Activated CD8-positive, alpha-beta memory T cell treated with anti-CD3 and anti-CD28 coated beads, Interleukin-2, amount 10 ng/mL, durations not matched to agents 7 days and 5 days (primary cell): ENCODE measurements around the gene SARDH. TPM values are rescaled to one million over a fixed set of nuclear protein-coding genes. Genes with fewer than 3 reads are reported as not detected.
"Not testable (repeated sequence)": the region's sequence is repeated elsewhere in the genome, so short reads cannot be mapped to it uniquely, and the experiment has no call there.

ENCODE experiments used
- ATAC-seq: fragments of 150-1000 bp; cut with Tn5 transposase; one replicate; pipeline ENCODE4 v1.10.0; 2021; ENCODE audit warnings: moderate library complexity
- CTCF ChIA-PET: fragments of 350-600 bp; sonication (Branson Sonifier 250); formaldehyde crosslinking; loops from one replicate; lab custom pipeline; 2021; ENCODE audit warnings: antibody characterized with exemption; lab: Charles Lee
- DNase-seq: peaks from one replicate; pipeline ENCODE4 v3.0.0-alpha.2; 2020
- H3K27ac Mint-ChIP-seq: one replicate; pipeline ENCODE4 v1.8.0; 2021; ENCODE audit warnings: mild to moderate bottlenecking, mixed read lengths
- H3K27me3 Mint-ChIP-seq: one replicate; pipeline ENCODE4 v1.8.0; 2021; ENCODE audit warnings: mixed read lengths
- H3K36me3 Mint-ChIP-seq: one replicate; pipeline ENCODE4 v1.8.0; 2021; ENCODE audit warnings: mild to moderate bottlenecking, mixed read lengths
- H3K4me1 Mint-ChIP-seq: one replicate; pipeline ENCODE4 v1.8.0; 2021; ENCODE audit warnings: mixed read lengths
- H3K4me3 Mint-ChIP-seq: one replicate; pipeline ENCODE4 v1.8.0; 2021; ENCODE audit warnings: mild to moderate bottlenecking, moderate library complexity, mixed read lengths
- H3K9me3 Mint-ChIP-seq: one replicate; pipeline ENCODE4 v1.8.0; 2022; ENCODE audit warnings: low read depth, mixed read lengths
- total RNA-seq, 2 experiments: library from RNA; stranded (reverse); gene quantifications; one replicate each; pipeline ENCODE4 v1.2.3, GENCODE V29; 2021

The SARDH gene
- total RNA-seq, 2 experiments from 2014 or later: 0.38 to 0.56 TPM

DNA sequence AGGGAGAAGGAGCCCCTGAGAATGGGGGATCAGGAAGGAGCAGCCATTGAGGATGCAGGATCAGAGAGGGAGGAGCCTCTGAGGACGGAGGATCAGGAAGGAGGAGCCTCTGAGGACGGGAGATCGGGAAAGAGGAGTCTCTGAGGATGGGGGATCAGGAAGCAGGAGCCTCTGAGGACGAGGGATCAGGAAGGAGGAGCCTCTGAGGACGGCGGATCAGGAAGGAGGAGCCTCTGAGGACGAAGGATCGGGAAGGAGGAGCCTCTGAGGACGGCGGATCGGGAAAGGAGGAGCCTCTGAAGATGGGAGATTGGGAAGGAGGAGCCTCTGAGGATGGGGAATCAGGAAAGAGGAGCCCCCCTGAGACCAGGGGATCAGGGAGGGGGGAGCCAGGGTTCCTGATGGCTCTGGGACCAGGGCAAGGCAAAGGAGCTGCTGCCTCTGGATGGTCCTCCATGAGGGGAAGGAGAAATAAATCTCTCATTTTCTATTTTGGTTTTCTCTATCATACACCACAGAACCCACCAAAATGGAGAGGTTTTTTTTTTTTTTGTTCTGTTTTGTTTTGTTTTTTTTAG, 22.6 kb upstream of the SARDH start:
- H3K27me3 Mint-ChIP-seq: peaks cover 5% of the 10 kb centered on the region
- ATAC-seq (no peak), DNase-seq (no peak)
- H3K9me3 Mint-ChIP-seq: no peaks in the 10 kb centered on the region
- no peak overlapping the region for H3K27ac Mint-ChIP-seq
- no peaks in the 10 kb centered on the region for H3K36me3 Mint-ChIP-seq
- H3K4me3 Mint-ChIP-seq: no peak overlapping the region
- no peaks in the 10 kb centered on the region for H3K4me1 Mint-ChIP-seq
- CTCF ChIA-PET: no interaction called here

DNA sequence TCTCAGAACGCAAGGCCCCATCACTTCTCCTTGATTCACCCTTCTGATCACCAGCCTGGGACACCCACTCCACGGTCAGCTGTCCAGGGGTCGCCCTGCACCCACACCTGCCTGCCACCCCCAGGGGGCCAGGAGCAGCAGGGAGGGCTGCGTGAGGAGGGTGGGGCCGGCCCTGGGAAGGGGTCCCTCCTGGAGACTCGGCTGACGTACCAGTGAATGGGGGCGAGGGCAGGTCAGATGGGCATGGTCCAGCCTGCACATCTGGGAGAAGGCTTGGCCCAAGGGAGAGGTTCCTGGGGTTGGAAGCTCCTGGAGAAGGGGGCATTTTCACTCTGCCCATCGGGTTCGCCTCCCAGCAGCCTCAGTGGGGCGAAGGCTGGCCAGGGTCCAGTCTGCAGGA, 21.8 kb upstream of the SARDH start:
- Mint-ChIP-seq H3K4me1 (no peaks in the 10 kb centered on the region), H3K36me3 (no peaks in the 10 kb centered on the region), H3K9me3 (no peaks in the 10 kb centered on the region), H3K27ac (no peak overlapping the region), H3K4me3 (no peak overlapping the region), H3K27me3 (peaks cover 5% of the 10 kb centered on the region)
- peak; percentile 34 for DNase-seq
- no peak for ATAC-seq
- CTCF ChIA-PET: no interaction called here

DNA sequence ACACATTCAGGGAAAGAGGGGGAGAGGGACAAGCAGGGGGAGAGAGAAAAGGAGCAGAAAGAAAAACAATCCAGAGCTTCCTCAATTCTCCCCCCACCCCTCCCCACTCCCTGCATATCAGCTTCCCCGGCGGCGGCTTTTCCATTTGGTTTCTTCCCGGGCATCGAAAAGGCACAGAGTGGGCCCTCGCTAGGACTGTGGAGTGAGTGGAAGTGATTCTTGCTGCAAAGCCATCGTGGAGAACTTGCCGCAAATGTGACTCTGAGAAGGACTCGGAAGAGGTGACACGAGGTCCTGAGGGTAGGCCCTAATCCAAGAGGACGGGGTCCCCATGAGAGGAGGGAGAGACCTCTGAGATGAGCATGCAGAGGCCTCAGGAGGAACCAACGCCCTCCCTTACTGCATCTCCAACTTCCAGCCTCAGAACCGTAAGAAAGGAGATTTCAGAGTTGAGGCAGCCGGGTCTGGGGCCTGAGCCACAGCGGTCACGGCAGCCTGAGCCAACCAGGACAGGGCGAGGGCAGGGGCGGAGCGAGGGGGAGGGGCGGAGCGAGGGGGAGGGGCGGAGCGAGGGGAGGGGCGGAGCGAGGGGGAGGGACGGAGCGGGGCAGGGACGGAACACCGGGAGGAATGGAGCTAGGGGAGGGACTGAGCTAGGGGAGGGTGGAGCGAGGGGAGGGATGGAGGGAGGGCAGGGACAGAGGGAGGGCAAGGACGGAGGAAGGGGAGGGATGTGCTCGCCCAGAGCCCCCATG, 21.2 kb upstream of the SARDH start:
- peak; percentile 12 for DNase-seq
- Mint-ChIP-seq H3K9me3 (no peaks in the 10 kb centered on the region), H3K36me3 (no peaks in the 10 kb centered on the region), H3K27ac (no peak overlapping the region), H3K27me3 (peaks cover 2% of the 10 kb centered on the region), H3K4me3 (no peak overlapping the region), H3K4me1 (no peaks in the 10 kb centered on the region)
- CTCF ChIA-PET: no interaction called here
- ATAC-seq: no peak

DNA sequence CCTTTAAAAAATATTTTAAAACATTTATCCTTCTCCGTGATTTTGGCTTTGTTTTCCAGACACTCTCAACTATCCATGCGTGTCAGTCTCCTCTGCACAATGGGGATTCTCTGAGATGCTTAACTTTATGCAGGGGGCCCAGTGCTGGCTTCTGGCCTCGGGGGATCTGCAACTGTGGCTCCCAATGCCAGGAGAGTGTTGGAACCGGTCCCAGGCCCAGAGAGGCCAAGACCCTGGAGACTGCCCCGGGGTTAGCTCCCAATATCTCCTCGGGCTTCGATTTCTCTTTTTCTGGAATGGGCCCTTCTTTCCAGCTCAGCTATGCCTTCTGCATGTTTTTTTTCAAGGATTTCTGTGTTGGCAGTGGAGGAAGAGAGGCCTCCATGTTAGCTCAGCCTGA, 20.1 kb upstream of the SARDH start:
- H3K4me3 Mint-ChIP-seq: no peak overlapping the region
- peaks cover 10% of the 10 kb centered on the region for H3K27me3 Mint-ChIP-seq
- CTCF ChIA-PET: no interaction called here
- H3K36me3 Mint-ChIP-seq: no peaks in the 10 kb centered on the region
- no peaks in the 10 kb centered on the region for H3K4me1 Mint-ChIP-seq
- H3K27ac Mint-ChIP-seq: no peak overlapping the region
- DNase-seq (peak; percentile 22), ATAC-seq (no peak)
- no peaks in the 10 kb centered on the region for H3K9me3 Mint-ChIP-seq

DNA sequence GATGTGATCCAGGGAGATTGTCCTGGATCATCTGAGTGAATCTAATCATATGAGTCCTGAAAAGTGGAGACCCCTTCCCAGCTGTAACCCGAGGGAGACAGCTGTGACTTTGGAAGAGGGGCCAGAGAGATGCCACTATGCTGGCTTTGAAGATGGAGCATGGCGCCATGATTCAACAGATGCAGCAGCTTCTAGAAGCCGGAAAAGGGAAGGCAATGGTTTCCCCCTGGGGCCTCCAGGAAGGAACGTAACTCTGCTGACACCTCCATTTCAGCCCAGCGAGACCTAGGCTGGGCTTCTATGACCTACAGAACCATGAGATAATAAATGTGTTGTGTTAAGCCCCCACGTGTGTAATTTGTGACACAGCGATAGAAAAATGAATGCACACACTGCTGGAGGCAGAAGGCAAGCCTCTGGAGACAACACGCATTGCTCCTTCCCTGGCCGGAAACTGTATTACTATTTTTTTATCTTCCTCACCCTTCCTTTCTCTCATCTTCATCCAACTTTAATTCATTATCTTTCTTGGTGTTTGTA, 16.6 kb upstream of the SARDH start:
- ATAC-seq: no peak
- DNase-seq: no peak
- no peak overlapping the region for H3K4me3 Mint-ChIP-seq
- H3K27ac Mint-ChIP-seq: no peak overlapping the region
- H3K27me3 Mint-ChIP-seq: peaks cover 30% of the 10 kb centered on the region
- H3K9me3 Mint-ChIP-seq: no peaks in the 10 kb centered on the region
- H3K36me3 Mint-ChIP-seq: no peaks in the 10 kb centered on the region
- CTCF ChIA-PET: interaction anchor here (1.4 kb wide), 1 partner anchor 12 kb away, joined by 5 read pairs; no protein-coding TSS in a partner anchor
- peaks cover 4% of the 10 kb centered on the region for H3K4me1 Mint-ChIP-seq

DNA sequence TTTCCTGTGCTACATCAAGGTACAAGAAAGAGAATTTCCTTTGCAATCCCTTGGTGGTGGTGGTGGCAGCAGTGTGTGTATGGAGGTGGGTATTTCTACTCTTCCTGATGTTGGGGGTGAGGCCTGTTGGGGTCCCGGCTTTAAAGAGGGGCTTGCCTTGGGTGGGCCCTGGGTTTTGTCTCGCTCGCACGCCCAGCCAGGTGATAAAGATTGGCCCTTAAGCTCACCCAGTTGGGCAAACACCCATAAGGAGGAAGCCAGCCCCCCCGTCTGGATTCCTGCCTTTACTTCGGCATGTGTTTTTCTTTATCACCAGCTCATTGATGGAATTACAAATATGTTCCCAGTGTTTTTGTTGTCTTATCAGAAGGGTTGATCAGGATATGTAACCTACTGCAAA, 16.0 kb upstream of the SARDH start:
- Mint-ChIP-seq H3K4me3 (no peak overlapping the region), H3K36me3 (no peaks in the 10 kb centered on the region), H3K27ac (no peak overlapping the region), H3K4me1 (peaks cover 4% of the 10 kb centered on the region), H3K9me3 (no peaks in the 10 kb centered on the region), H3K27me3 (peaks cover 35% of the 10 kb centered on the region)
- DNase-seq (no peak), ATAC-seq (no peak)
- CTCF ChIA-PET: interaction anchor here (1.4 kb wide), 1 partner anchor 12 kb away, joined by 5 read pairs; no protein-coding TSS in a partner anchor

DNA sequence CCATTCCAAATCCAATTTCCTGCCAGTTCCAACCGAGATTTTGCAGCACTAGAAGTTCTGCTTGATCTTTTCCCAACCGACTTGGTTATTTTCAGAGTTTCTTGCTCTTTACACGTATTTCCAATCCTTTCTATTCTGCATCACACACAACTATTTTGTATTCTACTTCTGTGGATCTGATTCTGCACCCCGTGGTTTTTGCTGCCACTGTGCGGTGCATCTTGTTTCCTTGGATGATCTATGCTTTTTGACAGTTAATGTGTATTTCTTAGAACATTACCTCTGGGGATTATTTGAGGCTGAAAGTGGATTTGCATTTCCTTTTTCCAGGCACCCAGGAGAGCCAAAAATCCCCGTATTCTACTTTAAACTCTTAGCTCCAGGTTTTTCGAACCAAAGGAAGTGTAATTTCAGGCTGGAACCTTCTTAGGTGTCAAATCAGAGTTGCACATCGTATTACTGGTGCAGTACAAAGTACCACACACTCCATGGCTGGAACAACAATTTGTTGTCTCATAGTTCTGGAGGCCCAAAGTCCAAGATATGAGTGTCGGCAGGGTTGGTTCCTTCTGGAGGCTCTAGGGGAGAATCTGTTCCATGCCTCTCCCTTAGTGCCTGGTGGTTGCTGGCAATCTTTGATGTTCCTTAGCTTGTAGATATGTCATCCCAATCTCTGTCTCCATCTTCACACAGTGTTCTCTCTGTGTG, 14.7 kb upstream of the SARDH start:
- peaks cover 4% of the 10 kb centered on the region for H3K4me1 Mint-ChIP-seq
- H3K36me3 Mint-ChIP-seq: no peaks in the 10 kb centered on the region
- H3K27me3 Mint-ChIP-seq: peaks cover 44% of the 10 kb centered on the region
- DNase-seq (peak; percentile 23), ATAC-seq (no peak)
- CTCF ChIA-PET: interaction anchor here (0.9 to 2.2 kb wide), 2 partner anchors 10 to 30 kb away, joined by 3 to 6 read pairs; no protein-coding TSS in a partner anchor
- H3K9me3 Mint-ChIP-seq: no peaks in the 10 kb centered on the region
- no peak overlapping the region for H3K4me3 Mint-ChIP-seq
- H3K27ac Mint-ChIP-seq: no peak overlapping the region

DNA sequence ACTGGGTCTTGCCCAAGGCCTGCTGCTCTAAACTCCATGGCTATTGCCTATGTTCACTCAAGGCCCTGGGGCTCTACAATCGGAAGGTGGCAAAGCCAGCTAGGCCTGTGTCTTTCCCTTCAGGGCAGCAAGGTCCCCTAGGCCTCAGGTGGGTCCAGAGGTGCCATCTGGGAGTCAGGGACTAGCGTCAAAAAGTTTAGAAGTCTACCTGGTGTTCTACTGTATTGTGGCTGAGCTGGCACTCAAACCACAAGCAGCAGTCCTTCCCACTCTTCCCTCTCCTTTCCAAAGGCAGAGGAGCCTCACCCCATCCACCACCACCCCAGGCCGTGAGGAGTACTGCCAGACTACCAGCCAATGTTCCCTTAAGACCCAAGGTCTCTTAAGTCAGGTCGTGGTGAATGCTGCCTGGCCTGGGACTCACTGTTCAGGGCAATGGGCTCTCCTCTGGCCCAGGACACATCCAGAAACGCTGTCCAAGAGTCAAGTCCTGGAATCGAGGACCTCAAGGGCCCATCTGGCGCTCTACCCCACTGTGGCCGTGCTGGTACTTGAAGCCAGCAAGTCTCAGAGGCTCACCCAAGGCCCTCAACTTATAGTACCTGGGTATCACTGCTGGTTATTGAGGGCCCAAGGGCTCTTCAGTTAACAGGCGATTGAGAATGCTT, 13.0 kb upstream of the SARDH start:
- H3K4me3 Mint-ChIP-seq: no peak overlapping the region
- peaks cover 4% of the 10 kb centered on the region for H3K4me1 Mint-ChIP-seq
- ATAC-seq (no peak), DNase-seq (peak; percentile 38)
- H3K36me3 Mint-ChIP-seq: no peaks in the 10 kb centered on the region
- CTCF ChIA-PET: interaction anchor here (2.2 kb wide), 1 partner anchor 8 kb away, joined by 6 read pairs; no protein-coding TSS in a partner anchor
- no peak overlapping the region for H3K27ac Mint-ChIP-seq
- peaks cover 54% of the 10 kb centered on the region for H3K27me3 Mint-ChIP-seq
- H3K9me3 Mint-ChIP-seq: no peaks in the 10 kb centered on the region

DNA sequence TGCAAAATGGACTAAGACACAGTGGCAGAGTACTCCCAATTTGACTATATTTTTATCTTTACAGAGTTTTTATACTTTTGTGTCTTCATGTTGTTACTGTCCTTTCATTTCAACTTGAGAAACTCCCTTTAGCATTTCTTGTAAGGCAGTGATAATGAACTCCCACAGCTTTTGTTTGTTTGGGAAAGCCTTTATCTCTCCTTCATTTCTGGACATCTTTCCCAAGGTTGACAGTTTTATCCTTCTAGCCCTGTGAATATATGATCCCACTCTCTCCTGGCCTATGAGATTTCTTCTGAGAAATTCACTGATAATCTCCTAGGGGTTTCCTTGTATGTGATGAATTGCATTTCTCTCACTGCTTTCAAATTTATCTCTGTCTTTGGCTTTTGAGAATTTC, 9.2 kb upstream of the SARDH start:
- no peaks in the 10 kb centered on the region for H3K9me3 Mint-ChIP-seq
- H3K36me3 Mint-ChIP-seq: no peaks in the 10 kb centered on the region
- ATAC-seq (no peak), DNase-seq (no peak)
- peaks cover 44% of the 10 kb centered on the region for H3K27me3 Mint-ChIP-seq
- CTCF ChIA-PET: no interaction called here
- H3K27ac Mint-ChIP-seq: no peak overlapping the region
- H3K4me1 Mint-ChIP-seq: no peaks in the 10 kb centered on the region
- no peak overlapping the region for H3K4me3 Mint-ChIP-seq

DNA sequence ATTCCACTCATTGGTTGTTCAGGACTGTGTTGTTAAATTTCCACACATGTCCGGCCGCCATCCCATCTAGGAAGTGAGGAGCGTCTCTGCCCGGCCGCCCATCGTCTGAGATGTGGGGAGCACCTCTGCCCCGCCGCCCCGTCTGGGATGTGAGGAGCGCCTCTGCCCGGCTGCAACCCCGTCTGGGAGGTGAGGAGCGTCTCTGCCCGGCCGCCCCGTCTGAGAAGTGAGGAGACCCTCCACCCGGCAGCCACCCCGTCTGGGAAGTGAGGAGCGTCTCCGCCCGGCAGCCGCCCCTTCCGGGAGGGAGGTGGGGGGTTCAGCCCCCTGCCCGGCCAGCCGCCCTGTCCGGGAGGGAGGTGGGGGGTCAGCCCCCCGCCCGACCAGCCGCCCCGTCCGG, 6.4 kb upstream of the SARDH start:
- H3K9me3 Mint-ChIP-seq, ATAC-seq, CTCF ChIA-PET, H3K36me3 Mint-ChIP-seq, DNase-seq, H3K4me3 Mint-ChIP-seq, H3K27ac Mint-ChIP-seq, H3K4me1 Mint-ChIP-seq: not testable (repeated sequence)
- peaks cover 28% of the 10 kb centered on the region for H3K27me3 Mint-ChIP-seq

DNA sequence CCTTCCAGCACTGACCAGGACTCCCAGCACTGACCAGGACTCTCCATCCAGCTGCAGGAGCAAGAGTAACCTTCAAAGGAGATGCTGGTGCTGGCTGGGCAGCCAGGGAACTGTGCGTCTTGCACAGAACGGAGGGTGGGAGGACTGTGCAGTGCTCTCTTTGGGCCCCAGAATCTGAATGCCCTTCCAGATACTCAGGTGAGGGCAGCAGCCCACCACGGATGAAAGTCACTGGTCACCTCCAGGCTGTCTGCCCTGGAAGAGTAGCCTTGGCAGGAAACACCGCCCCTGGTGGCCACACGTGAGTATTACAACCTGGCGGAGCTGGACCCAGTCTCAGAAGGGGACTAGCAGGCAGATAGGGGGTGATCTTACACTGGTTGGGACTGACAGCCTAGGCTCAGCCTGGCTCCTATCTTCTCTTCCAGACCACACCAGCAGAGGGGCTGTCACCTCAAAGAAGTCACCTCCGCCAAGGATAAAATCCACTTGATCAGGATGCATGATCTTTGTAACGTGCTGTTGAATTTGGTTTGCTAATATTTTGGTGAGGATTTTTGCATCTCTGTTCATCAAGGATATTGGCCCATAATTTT, 4.8 kb upstream of the SARDH start:
- CTCF ChIA-PET: interaction anchor here (0.6 to 1.9 kb wide), 30 partner anchors 9 to 251 kb away, joined by 3 to 16 read pairs (median 4); no protein-coding TSS in a partner anchor
- Mint-ChIP-seq H3K4me1 (no peaks in the 10 kb centered on the region), H3K27me3 (peaks cover 17% of the 10 kb centered on the region), H3K36me3 (no peaks in the 10 kb centered on the region), H3K4me3 (no peak overlapping the region), H3K27ac (no peak overlapping the region), H3K9me3 (no peaks in the 10 kb centered on the region)
- ATAC-seq (peak; percentile 75), DNase-seq (peak; percentile 80)

DNA sequence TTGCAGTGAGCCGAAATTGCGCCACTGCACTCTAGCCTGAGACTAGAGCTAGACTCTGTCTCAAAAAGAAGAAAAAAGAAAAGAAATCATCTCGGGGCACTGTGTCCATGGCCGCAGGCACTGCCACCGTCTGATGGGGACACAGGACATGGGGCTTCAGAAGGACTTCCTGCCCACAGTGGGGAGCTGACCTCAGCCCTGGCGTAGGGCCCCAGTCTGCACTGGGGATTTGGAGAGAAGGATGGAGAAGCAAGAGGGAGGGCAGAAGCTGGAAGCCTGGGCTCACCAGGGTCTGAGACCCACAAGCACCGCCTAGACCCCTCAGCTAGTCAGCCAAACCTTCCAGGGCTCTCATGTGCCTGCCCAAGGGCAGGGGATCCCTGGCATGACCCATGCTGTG, 4.1 kb upstream of the SARDH start:
- Mint-ChIP-seq H3K4me3 (no peak overlapping the region), H3K27me3 (peaks cover 12% of the 10 kb centered on the region), H3K9me3 (no peaks in the 10 kb centered on the region), H3K27ac (no peak overlapping the region), H3K36me3 (no peaks in the 10 kb centered on the region), H3K4me1 (no peaks in the 10 kb centered on the region)
- DNase-seq: no peak
- ATAC-seq: no peak
- CTCF ChIA-PET: interaction anchor here (0.7 to 1.9 kb wide), 21 partner anchors 8 to 251 kb away, joined by 3 to 16 read pairs (median 5); no protein-coding TSS in a partner anchor
